Upper lobe of left lung (tissue), 6 donors: ENCODE measurements around the gene IDH1. TPM values are rescaled to one million over a fixed set of nuclear protein-coding genes. Genes with fewer than 3 reads are reported as not detected.

ENCODE experiments used
- ATAC-seq, 2 donors: fragments of 200-7000 bp; cut with Tn5 transposase; one replicate each; pipeline ENCODE4 v1.9.1; 2022; ENCODE audit warnings: mild to moderate bottlenecking in 2 of 2, moderate library complexity in 2 of 2; ENCODE audit not compliant: low FRiP score in 2 of 2
- DNase-seq, 2 donors: peaks; one replicate each; pipeline ENCODE4 v3.0.0-alpha.2; 2019 to 2020
- H3K27ac ChIP-seq, 4 donors: fragments of 200-600 bp; sonication (generic); one replicate each; pipeline ENCODE4 v1.5.1; 2016 to 2019
- H3K27me3 ChIP-seq, 4 donors: fragments of 200-600 bp; sonication (generic); one replicate each; pipeline ENCODE4 v1.5.1; 2017 to 2019
- H3K36me3 ChIP-seq, 4 donors: fragments of 200-600 bp; sonication (generic); one replicate each; pipeline ENCODE4 v1.5.1; 2016 to 2019
- H3K4me1 ChIP-seq, 4 donors: fragments of 200-600 bp; sonication (generic); one replicate each; pipeline ENCODE4 v1.5.1; 2018 to 2019
- H3K4me3 ChIP-seq, 4 donors: fragments of 200-600 bp; sonication (generic); one replicate each; pipeline ENCODE4 v1.5.1; 2017 to 2019; ENCODE audit warnings: mild to moderate bottlenecking in 2 of 4, moderate library complexity in 1 of 4
- H3K9me3 ChIP-seq, 4 donors: fragments of 200-600 bp; sonication (generic); one replicate each; pipeline ENCODE4 v1.5.1; 2018 to 2019
- CTCF ChIP-seq, 6 experiments: fragments of 450-650 bp in 4 of 6; fragments of 200-600 bp in 2 of 6; sonication (generic) in 2 of 6; IDR thresholded peaks; one replicate each; pipeline ENCODE4 v1.5.1; 2016 to 2019; ENCODE audit warnings: antibody characterized with exemption in 6 of 6
- EP300 ChIP-seq, 4 donors: sonication (generic); formaldehyde crosslinking; IDR thresholded peaks; one replicate each; pipeline ENCODE4 v1.5.1; 2017; ENCODE audit warnings: antibody characterized with exemption in 4 of 4, control low read depth in 2 of 4
- POLR2A ChIP-seq, 4 donors: fragments of 450-650 bp; IDR thresholded peaks; one replicate each; pipeline ENCODE4 v1.5.1; 2016 to 2017; ENCODE audit warnings: antibody characterized with exemption in 4 of 4, mild to moderate bottlenecking in 2 of 4
- POLR2AphosphoS5 ChIP-seq, 2 donors: sonication (generic); formaldehyde crosslinking; IDR thresholded peaks; one replicate each; pipeline ENCODE4 v1.5.1; 2017; ENCODE audit warnings: antibody characterized with exemption in 2 of 2
- WGBS, 2 donors: methylation state at CpG; one replicate each; pipeline ENCODE4 v1.1.5; 2017 to 2018; 5-methylcytosine and 5-hydroxymethylcytosine counted together
- total RNA-seq, 6 donors: library from RNA; depleted of rRNA in 4 of 6; stranded (reverse); fragments of >200 nt in 4 of 6; gene quantifications; one replicate each; pipeline versions ENCODE4 v1.1.0 to v1.2.1, GENCODE V29; 2016 to 2021
- donor health status: DM: no; HTN: no; CAD: no; lungs with moderate emphysema.
- donor health status: DM: no; HTN: yes; CAD: no; lungs with severe emphysema.

The IDH1 gene
- total RNA-seq, 6 donors from 2014 or later: 44.5 to 148 (median 89.6) TPM

GRCh38 chr2:208295834-208296233, 41.0 kb upstream of the IDH1 start:
- H3K36me3 ChIP-seq: peaks cover 9 to 59% (median 21%) of the 10 kb centered on the region in 4 donors

GRCh38 chr2:208294482-208295024, 39.7 kb upstream of the IDH1 start:
- WGBS, 2 donors: 75 to 82% methylated on average over 4 of the region's 4 CpGs
- Histone ChIP-seq H3K27ac (no peak overlapping the region), H3K36me3 (peaks cover 11 to 59% (median 26%) of the 10 kb centered on the region in 4 donors), H3K4me1 (no peaks in the 10 kb centered on the region), H3K9me3 (no peaks in the 10 kb centered on the region), H3K4me3 (no peak overlapping the region), H3K27me3 (no peaks in the 10 kb centered on the region)
- no peak for TF ChIP-seq POLR2A (IDR thresholded peaks at IDR 0.05)
- no peak for TF ChIP-seq CTCF (IDR thresholded peaks at IDR 0.05)
- TF ChIP-seq POLR2AphosphoS5 (IDR thresholded peaks at IDR 0.05): no peak
- no peak for TF ChIP-seq EP300 (IDR thresholded peaks at IDR 0.05)
- DNase-seq: no peak
- no peak for ATAC-seq

More at GRCh38 chr2:208295834-208296233, 41.0 kb upstream of the IDH1 start:
- ATAC-seq: no peak
- H3K27me3 ChIP-seq: no peaks in the 10 kb centered on the region
- no peak for TF ChIP-seq POLR2AphosphoS5 (IDR thresholded peaks at IDR 0.05)
- no peak for TF ChIP-seq CTCF (IDR thresholded peaks at IDR 0.05)
- no peak for TF ChIP-seq POLR2A (IDR thresholded peaks at IDR 0.05)
- TF ChIP-seq EP300 (IDR thresholded peaks at IDR 0.05): no peak
- H3K4me1 ChIP-seq: no peaks in the 10 kb centered on the region
- WGBS, 2 donors: 78 to 88% methylated on average over 4 of the region's 4 CpGs
- H3K27ac ChIP-seq: no peak overlapping the region
- H3K4me3 ChIP-seq: no peak overlapping the region
- H3K9me3 ChIP-seq: no peaks in the 10 kb centered on the region
- no peak for DNase-seq

GRCh38 chr2:208285853-208286252, 31.0 kb upstream of the IDH1 start:
- WGBS, 2 donors: 66 to 83% methylated on average over 4 of the region's 4 CpGs
- peaks cover 0 to 8% (median 1%) of the 10 kb centered on the region in 4 donors for H3K4me1 ChIP-seq

GRCh38 chr2:208280933-208281332, 26.1 kb upstream of the IDH1 start:
- no peak for DNase-seq
- no peaks in the 10 kb centered on the region for H3K9me3 ChIP-seq
- ATAC-seq: no peak
- H3K27ac ChIP-seq: no peak overlapping the region
- 65 to 73% methylated on average over 3 of the region's 3 CpGs for WGBS, 2 donors
- H3K4me3 ChIP-seq: no peak overlapping the region
- peaks cover 0 to 6% (median 1%) of the 10 kb centered on the region in 4 donors for H3K4me1 ChIP-seq
- peaks cover 17 to 96% (median 37%) of the 10 kb centered on the region in 4 donors for H3K36me3 ChIP-seq
- no peak for TF ChIP-seq EP300 (IDR thresholded peaks at IDR 0.05)
- no peak for TF ChIP-seq CTCF (IDR thresholded peaks at IDR 0.05)
- TF ChIP-seq POLR2A (IDR thresholded peaks at IDR 0.05): no peak
- no peak for TF ChIP-seq POLR2AphosphoS5 (IDR thresholded peaks at IDR 0.05)
- no peaks in the 10 kb centered on the region for H3K27me3 ChIP-seq

More at GRCh38 chr2:208285853-208286252, 31.0 kb upstream of the IDH1 start:
- no peak overlapping the region for H3K27ac ChIP-seq
- no peak overlapping the region for H3K4me3 ChIP-seq
- no peaks in the 10 kb centered on the region for H3K9me3 ChIP-seq
- peaks cover 9 to 95% (median 49%) of the 10 kb centered on the region in 4 donors for H3K36me3 ChIP-seq
- ATAC-seq (no peak), DNase-seq (no peak)
- no peak for TF ChIP-seq POLR2A (IDR thresholded peaks at IDR 0.05)
- TF ChIP-seq CTCF (IDR thresholded peaks at IDR 0.05): no peak
- no peak for TF ChIP-seq POLR2AphosphoS5 (IDR thresholded peaks at IDR 0.05)
- TF ChIP-seq EP300 (IDR thresholded peaks at IDR 0.05): no peak
- H3K27me3 ChIP-seq: no peaks in the 10 kb centered on the region

- WGBS, 2 donors: 85 to 92% methylated on average over 2 of the region's 2 CpGs
- Histone ChIP-seq H3K4me3 (no peak overlapping the region), H3K27ac (no peak overlapping the region), H3K27me3 (no peaks in the 10 kb centered on the region), H3K4me1 (no peaks in the 10 kb centered on the region), H3K36me3 (peaks cover 17 to 96% (median 37%) of the 10 kb centered on the region in 4 donors), H3K9me3 (no peaks in the 10 kb centered on the region)
- ATAC-seq (no peak), DNase-seq (no peak)
- TF ChIP-seq POLR2AphosphoS5 (IDR thresholded peaks at IDR 0.05): no peak
- no peak for TF ChIP-seq CTCF (IDR thresholded peaks at IDR 0.05)
- TF ChIP-seq POLR2A (IDR thresholded peaks at IDR 0.05): no peak
- no peak for TF ChIP-seq EP300 (IDR thresholded peaks at IDR 0.05)
Observed at GRCh38 chr2:208280234-208280633, 25.4 kb upstream of the IDH1 start.
